Transverse colon (tissue), 4 donors: ENCODE measurements around the gene SPIRE1.

Source experiments
- EP300 ChIP-seq: sonication (generic); formaldehyde crosslinking; IDR thresholded peaks from one replicate; pipeline ENCODE4 v1.6.1; 2017; ENCODE audit warnings: antibody characterized with exemption, low read depth
- POLR2AphosphoS5 ChIP-seq, 3 donors: sonication (generic); formaldehyde crosslinking; IDR thresholded peaks; one replicate each; pipeline ENCODE4 v1.6.1; 2016; ENCODE audit warnings: antibody characterized with exemption in 3 of 3
- TF ChIP-seq, protein P1 (sequence below), 5 experiments: fragments of 200-600 bp in 3 of 5; fragments of 450-650 bp in 2 of 5; sonication (generic) in 3 of 5; IDR thresholded peaks; 1 replicate in 2 of 5; 2 replicates in 3 of 5; pipeline ENCODE4 v1.5.1; 2016 to 2017; ENCODE audit warnings: antibody characterized with exemption in 5 of 5, inconsistent platforms in 3 of 5, mild to moderate bottlenecking in 2 of 5, moderate library complexity in 1 of 5

GRCh38 chr18:12458771-12459170 is 199.1 kb downstream of the SPIRE1 start:
- TF ChIP-seq, protein P1, sequence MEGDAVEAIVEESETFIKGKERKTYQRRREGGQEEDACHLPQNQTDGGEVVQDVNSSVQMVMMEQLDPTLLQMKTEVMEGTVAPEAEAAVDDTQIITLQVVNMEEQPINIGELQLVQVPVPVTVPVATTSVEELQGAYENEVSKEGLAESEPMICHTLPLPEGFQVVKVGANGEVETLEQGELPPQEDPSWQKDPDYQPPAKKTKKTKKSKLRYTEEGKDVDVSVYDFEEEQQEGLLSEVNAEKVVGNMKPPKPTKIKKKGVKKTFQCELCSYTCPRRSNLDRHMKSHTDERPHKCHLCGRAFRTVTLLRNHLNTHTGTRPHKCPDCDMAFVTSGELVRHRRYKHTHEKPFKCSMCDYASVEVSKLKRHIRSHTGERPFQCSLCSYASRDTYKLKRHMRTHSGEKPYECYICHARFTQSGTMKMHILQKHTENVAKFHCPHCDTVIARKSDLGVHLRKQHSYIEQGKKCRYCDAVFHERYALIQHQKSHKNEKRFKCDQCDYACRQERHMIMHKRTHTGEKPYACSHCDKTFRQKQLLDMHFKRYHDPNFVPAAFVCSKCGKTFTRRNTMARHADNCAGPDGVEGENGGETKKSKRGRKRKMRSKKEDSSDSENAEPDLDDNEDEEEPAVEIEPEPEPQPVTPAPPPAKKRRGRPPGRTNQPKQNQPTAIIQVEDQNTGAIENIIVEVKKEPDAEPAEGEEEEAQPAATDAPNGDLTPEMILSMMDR (IDR thresholded peaks at IDR 0.05): no peak
- TF ChIP-seq EP300: no peak
- TF ChIP-seq POLR2AphosphoS5 (IDR thresholded peaks at IDR 0.05): no peak
